Measurements from ENCODE around the gene DLGAP1. TPM values are rescaled to one million over a fixed set of nuclear protein-coding genes. Genes with fewer than 3 reads are reported as not detected.

The DLGAP1 gene
- total and polyA plus RNA-seq, 2 experiments from 2014 or later = 17.0 to 48.5 TPM

Small RNAs within 50 kb of the gene (microRNA-seq; reads per million reads assigned to microRNA genes)
- gene MIR6718 = not detected

Small RNAs within 50 kb of the gene (small RNA-seq; reads per million reads assigned to genes)
- gene AP005208.1 (ENCODE audit: low replicate concordance) = not detected
- gene AP005403.1 (ENCODE audit: low replicate concordance) = not detected
- gene MIR6718 (ENCODE audit: low replicate concordance) = not detected
- not detected for gene RN7SL39P (ENCODE audit: low replicate concordance)
- not detected for gene RNU6-831P (ENCODE audit: low replicate concordance)

Measured in GM23338 (cell line).